K562 (cell line): ENCODE data around the gene ADAM15. TPM values are rescaled to one million over a fixed set of nuclear protein-coding genes. Genes with fewer than 3 reads are reported as not detected.

Source experiments
- ARID1B ChIP-seq: fragments of 450-650 bp; IDR thresholded peaks from 2 replicates; pipeline ENCODE4 v1.6.1; 2016; ENCODE audit warnings: antibody characterized with exemption, mild to moderate bottlenecking, inconsistent platforms
- BHLHE40 ChIP-seq: IDR thresholded peaks from 2 replicates; pipeline ENCODE4 v1.6.1; 2011; ENCODE audit warnings: low read length, improper control_type of control experiment
- CBFA2T2 ChIP-seq: fragments of 450-650 bp; conservative IDR thresholded peaks from 2 replicates; pipeline ENCODE4 v1.6.1; 2017; ENCODE audit warnings: mild to moderate bottlenecking
- CREM ChIP-seq: IDR thresholded peaks from 2 replicates; pipeline ENCODE4 v1.6.1; 2014; ENCODE audit warnings: antibody characterized with exemption, low read depth
- CTBP1 ChIP-seq: fragments of 450-650 bp; IDR thresholded peaks from 2 replicates; pipeline ENCODE4 v1.6.1; 2016; ENCODE audit warnings: borderline replicate concordance
- CXXC5 ChIP-seq: fragments of 250-450 bp; sonication (Bioruptor Pico); IDR thresholded peaks from 2 replicates; pipeline ENCODE4 v1.8.0; 2022; ENCODE audit warnings: inconsistent platforms, mild to moderate bottlenecking, moderate library complexity
- ESRRA ChIP-seq: fragments of 450-650 bp; IDR thresholded peaks from 2 replicates; pipeline ENCODE4 v1.6.1; 2014; ENCODE audit warnings: low read depth, mild to moderate bottlenecking, moderate library complexity, borderline replicate concordance
- GATA2 ChIP-seq: sonication (generic); formaldehyde crosslinking; IDR thresholded peaks from 2 replicates; pipeline ENCODE4 v1.4.0; 2020; ENCODE audit warnings: mild to moderate bottlenecking, missing genetic modification reagents
- HMGN3 ChIP-seq: IDR thresholded peaks from 2 replicates; pipeline ENCODE4 v1.6.1; 2011; ENCODE audit warnings: borderline replicate concordance, low read depth, mild to moderate bottlenecking, mixed read lengths, low read length; ENCODE audit not compliant: insufficient read length; ENCODE audit errors: extremely low read depth
- JUND ChIP-seq, 2 experiments: IDR thresholded peaks; 2 replicates in 1 of 2; 3 replicates in 1 of 2; pipeline ENCODE4 v1.6.1; 2011; ENCODE audit warnings: borderline replicate concordance in 2 of 2, low read depth in 2 of 2, low read length in 2 of 2, improper control_type of control experiment in 1 of 2, missing biosample characterization in 1 of 2, missing genetic modification characterization in 1 of 2, missing genetic modification reagents in 1 of 2
- KLF16 ChIP-seq: IDR thresholded peaks from 2 replicates; pipeline ENCODE4 v1.6.1; 2016; ENCODE audit warnings: antibody characterized with exemption
- MAZ ChIP-seq, 2 experiments: fragments of 450-650 bp in 1 of 2; sonication (generic) in 1 of 2; formaldehyde crosslinking; IDR thresholded peaks in 1 of 2; conservative IDR thresholded peaks in 1 of 2; 2 replicates each; pipeline versions ENCODE4 v1.4.0 to v1.5.0; 2020; ENCODE audit warnings: mild to moderate bottlenecking in 1 of 2, missing genetic modification reagents in 1 of 2
- MTA2 ChIP-seq: fragments of 450-650 bp; IDR thresholded peaks from 2 replicates; pipeline ENCODE4 v1.6.1; 2016; ENCODE audit warnings: low read depth
- PRMT5 ChIP-seq: sonication (generic); formaldehyde crosslinking; IDR thresholded peaks from 2 replicates; pipeline ENCODE4 v1.5.0; 2020; ENCODE audit warnings: missing genetic modification reagents
- PURB ChIP-seq: sonication (generic); formaldehyde crosslinking; IDR thresholded peaks from 2 replicates; pipeline ENCODE4 v1.9.0; 2021; ENCODE audit warnings: low read depth, mild to moderate bottlenecking, missing genetic modification reagents
- RCOR1 ChIP-seq, 2 experiments: IDR thresholded peaks; 2 replicates each; pipeline ENCODE4 v1.6.1; 2012; ENCODE audit warnings: low read depth in 2 of 2, low read length in 2 of 2, borderline replicate concordance in 1 of 2, improper control_type of control experiment in 1 of 2
- RFX5 ChIP-seq: IDR thresholded peaks from 2 replicates; pipeline ENCODE4 v1.6.1; 2011; ENCODE audit warnings: low read depth, mild to moderate bottlenecking, improper control_type of control experiment, low read length
- SP1 ChIP-seq: sonication (generic); formaldehyde crosslinking; IDR thresholded peaks from 2 replicates; pipeline ENCODE4 v1.8.1; 2022; ENCODE audit warnings: mild to moderate bottlenecking, missing genetic modification reagents
- TAL1 ChIP-seq: fragments of 450-650 bp; IDR thresholded peaks from 2 replicates; pipeline ENCODE4 v1.6.1; 2016; ENCODE audit warnings: mild to moderate bottlenecking
- TCF3 ChIP-seq: sonication (generic); formaldehyde crosslinking; IDR thresholded peaks from 2 replicates; pipeline ENCODE4 v1.4.0; 2020; ENCODE audit warnings: mild to moderate bottlenecking, missing genetic modification reagents
- TEAD4 ChIP-seq, 2 experiments: sonication (generic) in 1 of 2; formaldehyde crosslinking in 1 of 2; IDR thresholded peaks; 2 replicates each; pipeline versions ENCODE4 v1.6.1 to v1.8.0; 2012 to 2022; ENCODE audit warnings: borderline replicate concordance in 1 of 2, inconsistent platforms in 1 of 2, low read length in 1 of 2, mild to moderate bottlenecking in 1 of 2, missing genetic modification reagents in 1 of 2
- TSC22D4 ChIP-seq: fragments of 450-650 bp; IDR thresholded peaks from 2 replicates; pipeline ENCODE4 v1.6.1; 2016; ENCODE audit warnings: missing genetic modification characterization, missing biosample characterization, control low read depth
- polyA plus RNA-seq, 8 experiments: library from polyadenylated mRNA; depleted of rRNA in 4 of 8; stranded (reverse) in 5 of 8; unstranded in 3 of 8; fragments of >200 nt; fragmentation: Nextera tagmentation in 2 of 8; fragmentation: Illumina TruSeq in 1 of 8; extraction: Ambion mirVana in 2 of 8; extraction: Trizol in 1 of 8; gene quantifications; 2 replicates each; pipeline versions ENCODE4 v1.2.1 to v1.2.3, GENCODE V29; 2011 to 2014; ENCODE audit warnings: inconsistent platforms in 1 of 8, missing spikeins in 1 of 8
- total RNA-seq, 7 experiments: library from RNA; depleted of rRNA in 6 of 7; stranded (reverse); fragments of >200 nt in 6 of 7; fragmentation: Illumina TruSeq in 2 of 7; extraction: Trizol in 2 of 7; gene quantifications; 2 replicates each; pipeline versions ENCODE4 v1.2.1 to v1.2.3, GENCODE V29; 2011 to 2021; ENCODE audit warnings: low replicate concordance in 1 of 7
- TF ChIP-seq, protein P1 (sequence below): fragments of 450-650 bp; IDR thresholded peaks from 2 replicates; pipeline ENCODE4 v1.6.1; 2016; ENCODE audit warnings: low read depth, mild to moderate bottlenecking, moderate library complexity
- TF ChIP-seq, protein P2 (sequence below), 3 experiments: fragments of 200-800 bp in 1 of 3; sonication (Bioruptor generic) in 1 of 3; sonication (generic) in 1 of 3; formaldehyde crosslinking in 1 of 3; IDR thresholded peaks; 2 replicates each; pipeline versions ENCODE4 v1.6.1 to v1.8.0; 2016 to 2022; ENCODE audit warnings: mild to moderate bottlenecking in 2 of 3, missing compliant biosample characterization in 2 of 3, missing genetic modification characterization in 2 of 3, missing genetic modification reagents in 1 of 3
- TF ChIP-seq, protein P3 (sequence below): fragments of 200-800 bp; sonication (Bioruptor generic); IDR thresholded peaks from 2 replicates; pipeline ENCODE4 v1.6.1; 2017; ENCODE audit warnings: missing genetic modification characterization, missing compliant biosample characterization

Gene ADAM15
- total and polyA plus RNA-seq, 9 of the 15 experiments (the other 6 are each of a cell fraction or from before 2014, with no cell fraction given) = 0.69 to 72.3 (median 32.8) TPM

DNA sequence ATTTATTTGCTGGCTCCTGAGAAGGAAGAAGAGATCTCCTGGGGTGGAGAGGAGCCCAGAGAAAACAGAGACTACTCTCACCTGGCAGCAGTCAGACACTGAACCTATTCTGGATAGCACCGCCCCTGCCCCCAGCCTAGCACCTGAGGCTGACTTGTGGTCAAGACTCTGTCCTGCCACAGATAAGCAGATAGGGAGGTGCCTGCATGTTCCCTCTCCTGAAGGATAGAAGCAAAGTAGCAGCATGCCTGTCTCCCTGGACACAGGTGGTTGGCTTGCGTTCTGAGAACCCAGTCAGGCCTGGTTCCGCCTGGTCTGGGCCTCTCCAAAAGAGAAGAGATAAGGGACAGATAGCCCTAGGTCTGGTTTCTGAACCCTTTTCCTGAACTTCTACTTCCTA, 26.2 kb downstream of the ADAM15 start (continued):
- TF ChIP-seq HMGN3 (no peak), JUND (IDR thresholded peaks at IDR 0.05; ENCODE audit: borderline replicate concordance, low read depth, low read length) (0 out of 2 replicates have a peak, but pooled peaks have one; percentile 1), JUND (tag; IDR thresholded peaks at IDR 0.05; ENCODE audit: borderline replicate concordance, low read depth, low read length) (no peak), SP1 (no peak), ESRRA (peak; percentile 50; the same call in 1 of the 2 replicates), TEAD4 (IDR thresholded peaks at IDR 0.05; ENCODE audit: low read length) (peak; percentile 67; the same call in 1 of the 2 replicates), TEAD4 (CRISPR knock-in tag; IDR thresholded peaks at IDR 0.05; ENCODE audit: borderline replicate concordance) (no peak), CBFA2T2 (peak; percentile 63), CXXC5 (peak; percentile 16; the same call in 1 of the 2 replicates), TAL1 (peak; percentile 40; the same call in 1 of the 2 replicates), CTBP1 (peak; percentile 84), MTA2 (0 out of 2 replicates have a peak, but pooled peaks have one; percentile 27), PRMT5 (no peak), TSC22D4 (tag) (no peak), RCOR1 (IDR thresholded peaks at IDR 0.05; ENCODE audit: borderline replicate concordance in 1 of 2, low read depth in 2 of 2, low read length in 2 of 2) (0 out of 4 replicates have a peak, but pooled peaks of 1 of the 2 experiments have one; percentile 19), CREM (0 out of 2 replicates have a peak, but pooled peaks have one; percentile 30), BHLHE40 (peak; percentile 37; the same call in 1 of the 2 replicates), TCF3 (CRISPR knock-in tag) (peak; percentile 75), RFX5 (no peak), PURB (no peak), ARID1B (peak; percentile 57; the same call in 1 of the 2 replicates), GATA2 (CRISPR knock-in tag) (peak; percentile 70), MAZ (CRISPR knock-in tag; conservative IDR thresholded peaks at IDR 0.05 in 1 of 2, IDR thresholded peaks at IDR 0.05 in 1 of 2) (0 out of 4 replicates have a peak, but pooled peaks of 1 of the 2 experiments have one; percentile 16), KLF16 (peak; percentile 35; the same call in 1 of the 2 replicates)
- TF ChIP-seq, protein P1, sequence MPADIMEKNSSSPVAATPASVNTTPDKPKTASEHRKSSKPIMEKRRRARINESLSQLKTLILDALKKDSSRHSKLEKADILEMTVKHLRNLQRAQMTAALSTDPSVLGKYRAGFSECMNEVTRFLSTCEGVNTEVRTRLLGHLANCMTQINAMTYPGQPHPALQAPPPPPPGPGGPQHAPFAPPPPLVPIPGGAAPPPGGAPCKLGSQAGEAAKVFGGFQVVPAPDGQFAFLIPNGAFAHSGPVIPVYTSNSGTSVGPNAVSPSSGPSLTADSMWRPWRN = 0 out of 2 replicates have a peak, but pooled peaks have one; percentile 19
- TF ChIP-seq, protein P2, sequence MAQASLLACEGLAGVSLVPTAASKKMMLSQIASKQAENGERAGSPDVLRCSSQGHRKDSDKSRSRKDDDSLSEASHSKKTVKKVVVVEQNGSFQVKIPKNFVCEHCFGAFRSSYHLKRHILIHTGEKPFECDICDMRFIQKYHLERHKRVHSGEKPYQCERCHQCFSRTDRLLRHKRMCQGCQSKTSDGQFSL (CRISPR knock-in tag; IDR thresholded peaks at IDR 0.05) = no peak
- TF ChIP-seq, protein P2 (tag; IDR thresholded peaks at IDR 0.05) = no peak
- TF ChIP-seq, protein P3, sequence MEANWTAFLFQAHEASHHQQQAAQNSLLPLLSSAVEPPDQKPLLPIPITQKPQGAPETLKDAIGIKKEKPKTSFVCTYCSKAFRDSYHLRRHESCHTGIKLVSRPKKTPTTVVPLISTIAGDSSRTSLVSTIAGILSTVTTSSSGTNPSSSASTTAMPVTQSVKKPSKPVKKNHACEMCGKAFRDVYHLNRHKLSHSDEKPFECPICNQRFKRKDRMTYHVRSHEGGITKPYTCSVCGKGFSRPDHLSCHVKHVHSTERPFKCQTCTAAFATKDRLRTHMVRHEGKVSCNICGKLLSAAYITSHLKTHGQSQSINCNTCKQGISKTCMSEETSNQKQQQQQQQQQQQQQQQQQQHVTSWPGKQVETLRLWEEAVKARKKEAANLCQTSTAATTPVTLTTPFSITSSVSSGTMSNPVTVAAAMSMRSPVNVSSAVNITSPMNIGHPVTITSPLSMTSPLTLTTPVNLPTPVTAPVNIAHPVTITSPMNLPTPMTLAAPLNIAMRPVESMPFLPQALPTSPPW (CRISPR knock-in tag) = peak; percentile 34; the same call in 1 of the 2 replicates
